HEK293 (cell line): ENCODE results near the gene SLAMF7.

Experiments
- CTCF ChIP-seq: fragments of 450-650 bp; formaldehyde crosslinking; IDR thresholded peaks from 2 replicates; pipeline ENCODE4 v1.5.1; 2016; ENCODE audit warnings: missing biosample characterization, missing genetic modification characterization
- HOXA7 ChIP-seq: sonication (generic); formaldehyde crosslinking; IDR thresholded peaks from 2 replicates; pipeline ENCODE4 v1.8.1; 2022; ENCODE audit warnings: missing genetic modification reagents, borderline replicate concordance
- ZBTB8A ChIP-seq: fragments of 450-650 bp; formaldehyde crosslinking; IDR thresholded peaks from 2 replicates; pipeline ENCODE4 v1.5.1; 2016; ENCODE audit warnings: missing biosample characterization, missing genetic modification characterization
- ZFP3 ChIP-seq: fragments of 450-650 bp; formaldehyde crosslinking; IDR thresholded peaks from 2 replicates; pipeline ENCODE4 v1.5.1; 2016; ENCODE audit warnings: low read depth, missing biosample characterization, missing genetic modification characterization
- ZNF324 ChIP-seq: fragments of 450-650 bp; formaldehyde crosslinking; IDR thresholded peaks from 2 replicates; pipeline ENCODE4 v1.5.1; 2016; ENCODE audit warnings: missing biosample characterization, missing genetic modification characterization
- ZNF335 ChIP-seq: fragments of 450-650 bp; formaldehyde crosslinking; conservative IDR thresholded peaks from 2 replicates; pipeline ENCODE4 v1.5.1; 2016; ENCODE audit warnings: missing biosample characterization, missing genetic modification characterization
- ZNF530 ChIP-seq: fragments of 450-650 bp; formaldehyde crosslinking; IDR thresholded peaks from 2 replicates; pipeline ENCODE4 v1.5.1; 2016; ENCODE audit warnings: low read depth, missing biosample characterization, missing genetic modification characterization
- ZNF76 ChIP-seq: fragments of 450-650 bp; formaldehyde crosslinking; IDR thresholded peaks from 2 replicates; pipeline ENCODE4; 2016; ENCODE audit warnings: low read depth, missing biosample characterization, missing genetic modification characterization, borderline replicate concordance
- ZNF768 ChIP-seq: fragments of 450-650 bp; formaldehyde crosslinking; IDR thresholded peaks from 2 replicates; pipeline ENCODE4 v1.5.1; 2018; ENCODE audit warnings: missing biosample characterization, mild to moderate bottlenecking, missing genetic modification characterization
- ZNF776 ChIP-seq: fragments of 450-650 bp; formaldehyde crosslinking; IDR thresholded peaks from 2 replicates; pipeline ENCODE4 v1.5.0; 2017; ENCODE audit warnings: missing biosample characterization, missing genetic modification characterization, borderline replicate concordance
- ZSCAN30 ChIP-seq: fragments of 450-650 bp; IDR thresholded peaks from 2 replicates; pipeline ENCODE4 v1.5.1; 2018; ENCODE audit warnings: missing biosample characterization, mild to moderate bottlenecking, missing genetic modification characterization, moderate library complexity
- ZSCAN5A ChIP-seq: fragments of 450-650 bp; formaldehyde crosslinking; IDR thresholded peaks from 2 replicates; pipeline ENCODE4 v1.5.1; 2016; ENCODE audit warnings: missing biosample characterization, missing genetic modification characterization
- TF ChIP-seq, protein P1 (sequence below): fragments of 450-650 bp; formaldehyde crosslinking; IDR thresholded peaks from 2 replicates; pipeline ENCODE4 v1.5.1; 2017; ENCODE audit warnings: missing biosample characterization, missing genetic modification characterization

DNA sequence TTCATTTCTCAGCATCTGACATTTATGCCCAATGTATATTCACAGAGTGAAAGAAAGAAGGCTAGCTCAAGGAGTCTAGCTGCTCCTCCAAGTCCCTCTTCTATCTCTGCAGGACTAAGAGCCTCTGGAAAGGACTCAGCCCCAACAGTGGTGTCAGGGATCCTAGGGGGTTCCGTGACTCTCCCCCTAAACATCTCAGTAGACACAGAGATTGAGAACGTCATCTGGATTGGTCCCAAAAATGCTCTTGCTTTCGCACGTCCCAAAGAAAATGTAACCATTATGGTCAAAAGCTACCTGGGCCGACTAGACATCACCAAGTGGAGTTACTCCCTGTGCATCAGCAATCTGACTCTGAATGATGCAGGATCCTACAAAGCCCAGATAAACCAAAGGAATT is 60.6 kb downstream of the SLAMF7 start:
- no peak for TF ChIP-seq ZNF76
- no peak for TF ChIP-seq CTCF (tag by site-specific recombination)
- no peak for TF ChIP-seq ZNF324 (tag by site-specific recombination)
- no peak for TF ChIP-seq ZNF776 (tag by site-specific recombination)
- TF ChIP-seq, protein P1, sequence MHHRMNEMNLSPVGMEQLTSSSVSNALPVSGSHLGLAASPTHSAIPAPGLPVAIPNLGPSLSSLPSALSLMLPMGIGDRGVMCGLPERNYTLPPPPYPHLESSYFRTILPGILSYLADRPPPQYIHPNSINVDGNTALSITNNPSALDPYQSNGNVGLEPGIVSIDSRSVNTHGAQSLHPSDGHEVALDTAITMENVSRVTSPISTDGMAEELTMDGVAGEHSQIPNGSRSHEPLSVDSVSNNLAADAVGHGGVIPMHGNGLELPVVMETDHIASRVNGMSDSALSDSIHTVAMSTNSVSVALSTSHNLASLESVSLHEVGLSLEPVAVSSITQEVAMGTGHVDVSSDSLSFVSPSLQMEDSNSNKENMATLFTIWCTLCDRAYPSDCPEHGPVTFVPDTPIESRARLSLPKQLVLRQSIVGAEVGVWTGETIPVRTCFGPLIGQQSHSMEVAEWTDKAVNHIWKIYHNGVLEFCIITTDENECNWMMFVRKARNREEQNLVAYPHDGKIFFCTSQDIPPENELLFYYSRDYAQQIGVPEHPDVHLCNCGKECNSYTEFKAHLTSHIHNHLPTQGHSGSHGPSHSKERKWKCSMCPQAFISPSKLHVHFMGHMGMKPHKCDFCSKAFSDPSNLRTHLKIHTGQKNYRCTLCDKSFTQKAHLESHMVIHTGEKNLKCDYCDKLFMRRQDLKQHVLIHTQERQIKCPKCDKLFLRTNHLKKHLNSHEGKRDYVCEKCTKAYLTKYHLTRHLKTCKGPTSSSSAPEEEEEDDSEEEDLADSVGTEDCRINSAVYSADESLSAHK (tag by site-specific recombination): no peak
- no peak for TF ChIP-seq HOXA7
- TF ChIP-seq ZFP3 (tag by site-specific recombination): no peak
- TF ChIP-seq ZNF335: no peak
- TF ChIP-seq ZNF768: no peak
- no peak for TF ChIP-seq ZNF530
- no peak for TF ChIP-seq ZSCAN30 (tag by site-specific recombination)
- no peak for TF ChIP-seq ZSCAN5A
- TF ChIP-seq ZBTB8A (tag by site-specific recombination): no peak
